HFF-Myc (cell line): ENCODE measurements around the gene LCP2.

Experiments
- DNase-seq: peaks from one replicate; pipeline ENCODE4 v3.0.0-alpha.2; 2011; ENCODE audit warnings: low read depth; ENCODE audit errors: extremely low read depth
- H3K4me3 ChIP-seq: replicated peaks from 2 replicates; pipeline ENCODE4 v1.5.1; 2011; ENCODE audit warnings: low read depth, mild to moderate bottlenecking, control low read depth, low read length
- TF ChIP-seq, protein P1 (sequence below): IDR thresholded peaks from 2 replicates; pipeline ENCODE4 v1.5.1; 2012; ENCODE audit warnings: mild to moderate bottlenecking, low read depth, low read length, control low read depth; ENCODE audit errors: missing control alignments

The LCP2 gene

DNA sequence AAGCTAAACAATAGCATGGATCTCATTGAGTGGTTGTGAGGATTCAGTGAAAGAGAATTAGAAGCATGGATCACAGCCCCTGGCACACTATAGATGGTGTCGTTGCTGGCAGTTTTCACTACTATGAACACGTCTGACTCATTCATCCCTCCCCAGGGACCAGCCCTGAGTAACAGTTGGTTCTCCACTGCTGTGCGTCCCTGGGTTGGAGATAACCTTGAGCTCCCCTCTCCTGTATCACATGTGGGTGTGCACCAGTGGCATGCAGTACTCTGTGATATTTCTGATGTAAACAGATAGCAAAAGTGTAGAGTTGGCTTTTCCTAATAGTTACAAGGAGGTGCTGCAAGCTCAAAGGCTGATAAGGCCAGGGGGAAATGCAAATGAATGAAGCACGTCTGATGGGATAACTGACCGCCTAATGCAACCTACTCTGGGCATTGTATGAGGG is 8.8 kb upstream of the LCP2 start:
- TF ChIP-seq, protein P1, sequence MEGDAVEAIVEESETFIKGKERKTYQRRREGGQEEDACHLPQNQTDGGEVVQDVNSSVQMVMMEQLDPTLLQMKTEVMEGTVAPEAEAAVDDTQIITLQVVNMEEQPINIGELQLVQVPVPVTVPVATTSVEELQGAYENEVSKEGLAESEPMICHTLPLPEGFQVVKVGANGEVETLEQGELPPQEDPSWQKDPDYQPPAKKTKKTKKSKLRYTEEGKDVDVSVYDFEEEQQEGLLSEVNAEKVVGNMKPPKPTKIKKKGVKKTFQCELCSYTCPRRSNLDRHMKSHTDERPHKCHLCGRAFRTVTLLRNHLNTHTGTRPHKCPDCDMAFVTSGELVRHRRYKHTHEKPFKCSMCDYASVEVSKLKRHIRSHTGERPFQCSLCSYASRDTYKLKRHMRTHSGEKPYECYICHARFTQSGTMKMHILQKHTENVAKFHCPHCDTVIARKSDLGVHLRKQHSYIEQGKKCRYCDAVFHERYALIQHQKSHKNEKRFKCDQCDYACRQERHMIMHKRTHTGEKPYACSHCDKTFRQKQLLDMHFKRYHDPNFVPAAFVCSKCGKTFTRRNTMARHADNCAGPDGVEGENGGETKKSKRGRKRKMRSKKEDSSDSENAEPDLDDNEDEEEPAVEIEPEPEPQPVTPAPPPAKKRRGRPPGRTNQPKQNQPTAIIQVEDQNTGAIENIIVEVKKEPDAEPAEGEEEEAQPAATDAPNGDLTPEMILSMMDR = no peak
- no peak for DNase-seq

DNA sequence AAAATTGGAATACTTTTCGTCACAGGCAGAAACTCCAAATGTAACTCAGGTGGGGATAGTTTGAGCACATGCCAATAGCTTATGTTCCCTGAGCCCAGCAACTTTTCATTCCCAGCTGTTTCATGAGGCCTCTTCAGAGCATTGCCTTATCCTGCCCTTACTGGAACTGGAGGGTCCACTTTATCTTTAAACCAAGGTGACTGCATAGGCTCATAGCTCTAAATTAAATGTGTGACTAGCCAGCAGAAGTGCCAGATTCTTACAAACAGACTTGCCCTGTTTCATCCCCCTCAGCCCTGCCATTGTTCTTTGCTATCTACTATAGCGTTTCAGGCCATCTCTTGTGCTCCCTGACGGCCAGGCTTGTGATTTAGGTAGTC is 8.1 kb upstream of the LCP2 start:
- H3K4me3 ChIP-seq = no peak overlapping the region
- TF ChIP-seq, protein P1 = no peak
- DNase-seq = no peak

More for the DNA sequence above, 8.8 kb upstream of the LCP2 start:
- H3K4me3 ChIP-seq = no peak overlapping the region

DNA sequence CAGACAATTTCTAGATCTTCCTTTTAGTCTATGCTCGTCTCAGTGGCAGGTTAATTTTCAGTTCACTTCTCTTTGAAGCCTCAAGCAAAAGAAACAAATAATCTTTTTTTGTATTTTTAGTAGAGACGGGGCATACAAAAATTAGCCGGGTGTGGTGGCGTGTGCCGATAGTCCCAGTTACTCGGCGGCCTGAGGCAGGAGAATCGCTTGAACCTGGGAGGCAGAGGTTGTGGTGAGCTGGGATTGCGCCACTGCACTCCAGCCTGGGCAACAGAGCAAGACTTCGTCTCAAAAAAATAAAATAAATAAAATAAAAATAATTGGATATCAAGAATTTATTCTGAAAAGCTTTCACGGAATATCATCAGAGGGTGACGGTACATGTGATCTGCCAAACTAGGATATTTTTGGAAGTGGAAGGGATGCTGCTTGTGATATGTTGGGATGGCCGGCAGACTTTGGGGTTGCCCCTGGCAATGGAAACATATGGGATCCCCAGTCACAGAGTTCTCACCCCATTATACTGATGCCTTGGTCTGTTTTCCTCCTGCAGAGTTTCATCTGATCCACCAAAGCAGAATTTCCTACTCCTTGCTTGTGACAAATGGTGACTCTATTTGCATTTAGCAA is 7.6 kb upstream of the LCP2 start:
- TF ChIP-seq, protein P1 = no peak
- no peak overlapping the region for H3K4me3 ChIP-seq
- DNase-seq = no peak

DNA sequence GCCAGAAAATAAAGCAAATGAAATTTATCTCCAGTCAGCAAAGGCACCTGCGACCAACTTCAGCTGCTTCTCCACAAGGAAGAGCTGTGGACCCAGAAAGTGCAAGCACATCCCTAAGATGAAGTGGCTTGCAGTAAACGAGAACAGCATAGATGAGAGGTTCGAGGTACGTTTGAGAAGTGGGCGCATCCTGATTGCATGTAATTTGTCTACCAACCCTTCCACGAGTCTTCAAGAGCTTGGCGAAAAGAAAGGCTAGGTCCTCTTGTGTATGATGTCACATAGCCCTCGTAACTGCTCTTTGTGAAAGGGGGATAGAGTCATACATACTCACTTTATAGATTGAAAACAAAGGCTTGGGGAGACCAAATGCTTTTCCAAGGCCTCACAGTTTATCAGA is 6.0 kb upstream of the LCP2 start:
- no peak overlapping the region for H3K4me3 ChIP-seq
- DNase-seq = no peak
- TF ChIP-seq, protein P1 = no peak

DNA sequence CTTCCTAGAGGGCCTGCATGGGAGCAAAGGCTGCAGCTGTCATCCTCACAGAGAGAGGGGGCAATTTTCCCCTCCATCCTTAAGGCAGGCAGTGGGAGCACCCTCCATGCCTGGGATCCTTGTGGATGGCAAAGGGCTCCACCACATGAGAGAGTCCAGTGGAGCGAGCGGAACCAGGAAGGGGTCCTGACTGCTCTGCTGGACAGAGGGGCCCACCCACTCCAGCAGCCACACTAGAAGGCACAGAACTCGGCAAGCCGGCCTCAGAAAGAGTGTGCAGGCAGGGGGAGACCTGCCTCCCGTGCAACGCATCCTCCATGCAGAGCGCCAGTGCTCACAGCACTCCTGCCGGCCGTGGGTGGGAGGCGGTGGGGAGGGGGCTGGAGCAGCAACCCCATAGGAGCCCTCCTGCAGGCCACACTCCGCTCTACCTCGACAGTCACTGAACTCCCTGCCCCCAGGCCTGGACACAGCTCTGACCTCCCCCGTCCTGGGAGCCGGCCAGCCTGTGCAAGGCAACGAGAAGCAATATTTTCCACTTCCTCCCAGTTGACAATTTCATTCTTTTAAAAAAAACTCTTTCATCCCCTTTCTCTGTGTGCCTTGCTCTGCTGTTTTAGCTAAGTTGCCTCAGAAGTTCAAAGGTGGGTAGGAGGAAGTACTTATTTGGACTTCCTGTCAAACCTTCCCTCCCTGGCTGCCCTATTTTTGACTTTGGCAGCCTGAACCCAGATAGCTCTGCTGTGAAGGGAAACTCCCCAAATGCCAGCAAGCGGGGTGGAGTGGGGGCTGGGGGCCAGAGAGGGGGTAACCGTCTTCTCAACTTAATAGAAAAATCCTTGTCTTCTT is 5.3 kb upstream of the LCP2 start:
- no peak overlapping the region for H3K4me3 ChIP-seq
- no peak for DNase-seq

DNA sequence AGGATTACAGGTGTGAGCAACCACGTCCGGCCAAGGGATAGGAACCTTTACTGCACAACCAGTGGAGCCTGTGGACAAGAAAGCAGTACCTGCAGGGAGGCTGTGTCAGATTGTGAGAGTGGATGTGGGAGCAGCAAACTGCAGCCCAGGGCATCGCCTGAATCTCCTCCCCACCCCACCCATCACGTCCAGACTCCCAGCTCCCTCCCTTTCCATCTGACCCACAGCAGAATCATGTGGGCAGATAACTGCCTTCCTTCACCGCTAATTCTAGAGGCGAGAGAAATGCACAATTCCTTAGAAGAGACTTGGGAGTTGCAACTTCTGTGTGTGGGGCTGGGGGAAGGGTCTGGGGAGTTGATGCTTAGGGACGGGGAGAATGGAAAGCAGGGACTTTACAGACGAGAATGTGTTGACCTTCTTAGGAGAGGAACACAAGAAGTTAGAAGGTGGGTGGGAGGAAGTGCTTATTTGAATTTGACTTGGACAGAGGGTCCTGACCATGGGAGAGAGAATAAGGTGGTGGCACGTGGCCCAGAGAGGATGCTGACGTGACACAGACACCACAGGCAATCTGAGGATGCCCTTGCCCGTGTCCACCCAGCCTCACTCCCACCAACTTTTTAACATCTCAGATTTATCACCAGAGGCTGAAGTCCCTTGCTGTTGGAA is 4.5 kb upstream of the LCP2 start:
- H3K4me3 ChIP-seq = no peak overlapping the region
- no peak for DNase-seq
- TF ChIP-seq, protein P1 = no peak

More for the DNA sequence above, 5.3 kb upstream of the LCP2 start:
- TF ChIP-seq, protein P1 = no peak
